Activated naive CD8-positive, alpha-beta T cell treated with anti-CD3 and anti-CD28 coated beads, Interleukin-2, amount 50 U/mL, for 24 hours (primary cell): ENCODE data around the gene TMEM131L.
"Not testable (repeated sequence)": the region's sequence is repeated elsewhere in the genome, so short reads cannot be mapped to it uniquely, and the experiment has no call there.

ENCODE experiments used
- ATAC-seq: fragments of 150-1000 bp; cut with Tn5 transposase; one replicate; pipeline ENCODE4 v1.10.0; 2021
- DNase-seq: peaks from one replicate; pipeline ENCODE4 v3.0.0; 2021
- H3K27ac Mint-ChIP-seq: one replicate; pipeline ENCODE4 v1.8.0; 2021; ENCODE audit warnings: mild to moderate bottlenecking, mixed read lengths
- H3K27me3 Mint-ChIP-seq: one replicate; pipeline ENCODE4 v1.8.0; 2021; ENCODE audit warnings: mixed read lengths
- H3K36me3 Mint-ChIP-seq: one replicate; pipeline ENCODE4 v1.8.0; 2021; ENCODE audit warnings: low read depth, mixed read lengths
- H3K4me1 Mint-ChIP-seq: one replicate; pipeline ENCODE4 v1.8.0; 2021; ENCODE audit warnings: mixed read lengths
- H3K4me3 Mint-ChIP-seq: one replicate; pipeline ENCODE4 v1.8.0; 2021; ENCODE audit warnings: mild to moderate bottlenecking, moderate library complexity, mixed read lengths
- H3K9me3 Mint-ChIP-seq: one replicate; pipeline ENCODE4 v1.8.0; 2021; ENCODE audit warnings: mixed read lengths

TMEM131L gene, protein sequence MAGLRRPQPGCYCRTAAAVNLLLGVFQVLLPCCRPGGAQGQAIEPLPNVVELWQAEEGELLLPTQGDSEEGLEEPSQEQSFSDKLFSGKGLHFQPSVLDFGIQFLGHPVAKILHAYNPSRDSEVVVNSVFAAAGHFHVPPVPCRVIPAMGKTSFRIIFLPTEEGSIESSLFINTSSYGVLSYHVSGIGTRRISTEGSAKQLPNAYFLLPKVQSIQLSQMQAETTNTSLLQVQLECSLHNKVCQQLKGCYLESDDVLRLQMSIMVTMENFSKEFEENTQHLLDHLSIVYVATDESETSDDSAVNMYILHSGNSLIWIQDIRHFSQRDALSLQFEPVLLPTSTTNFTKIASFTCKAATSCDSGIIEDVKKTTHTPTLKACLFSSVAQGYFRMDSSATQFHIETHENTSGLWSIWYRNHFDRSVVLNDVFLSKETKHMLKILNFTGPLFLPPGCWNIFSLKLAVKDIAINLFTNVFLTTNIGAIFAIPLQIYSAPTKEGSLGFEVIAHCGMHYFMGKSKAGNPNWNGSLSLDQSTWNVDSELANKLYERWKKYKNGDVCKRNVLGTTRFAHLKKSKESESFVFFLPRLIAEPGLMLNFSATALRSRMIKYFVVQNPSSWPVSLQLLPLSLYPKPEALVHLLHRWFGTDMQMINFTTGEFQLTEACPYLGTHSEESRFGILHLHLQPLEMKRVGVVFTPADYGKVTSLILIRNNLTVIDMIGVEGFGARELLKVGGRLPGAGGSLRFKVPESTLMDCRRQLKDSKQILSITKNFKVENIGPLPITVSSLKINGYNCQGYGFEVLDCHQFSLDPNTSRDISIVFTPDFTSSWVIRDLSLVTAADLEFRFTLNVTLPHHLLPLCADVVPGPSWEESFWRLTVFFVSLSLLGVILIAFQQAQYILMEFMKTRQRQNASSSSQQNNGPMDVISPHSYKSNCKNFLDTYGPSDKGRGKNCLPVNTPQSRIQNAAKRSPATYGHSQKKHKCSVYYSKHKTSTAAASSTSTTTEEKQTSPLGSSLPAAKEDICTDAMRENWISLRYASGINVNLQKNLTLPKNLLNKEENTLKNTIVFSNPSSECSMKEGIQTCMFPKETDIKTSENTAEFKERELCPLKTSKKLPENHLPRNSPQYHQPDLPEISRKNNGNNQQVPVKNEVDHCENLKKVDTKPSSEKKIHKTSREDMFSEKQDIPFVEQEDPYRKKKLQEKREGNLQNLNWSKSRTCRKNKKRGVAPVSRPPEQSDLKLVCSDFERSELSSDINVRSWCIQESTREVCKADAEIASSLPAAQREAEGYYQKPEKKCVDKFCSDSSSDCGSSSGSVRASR (N-terminal part only)

DNA sequence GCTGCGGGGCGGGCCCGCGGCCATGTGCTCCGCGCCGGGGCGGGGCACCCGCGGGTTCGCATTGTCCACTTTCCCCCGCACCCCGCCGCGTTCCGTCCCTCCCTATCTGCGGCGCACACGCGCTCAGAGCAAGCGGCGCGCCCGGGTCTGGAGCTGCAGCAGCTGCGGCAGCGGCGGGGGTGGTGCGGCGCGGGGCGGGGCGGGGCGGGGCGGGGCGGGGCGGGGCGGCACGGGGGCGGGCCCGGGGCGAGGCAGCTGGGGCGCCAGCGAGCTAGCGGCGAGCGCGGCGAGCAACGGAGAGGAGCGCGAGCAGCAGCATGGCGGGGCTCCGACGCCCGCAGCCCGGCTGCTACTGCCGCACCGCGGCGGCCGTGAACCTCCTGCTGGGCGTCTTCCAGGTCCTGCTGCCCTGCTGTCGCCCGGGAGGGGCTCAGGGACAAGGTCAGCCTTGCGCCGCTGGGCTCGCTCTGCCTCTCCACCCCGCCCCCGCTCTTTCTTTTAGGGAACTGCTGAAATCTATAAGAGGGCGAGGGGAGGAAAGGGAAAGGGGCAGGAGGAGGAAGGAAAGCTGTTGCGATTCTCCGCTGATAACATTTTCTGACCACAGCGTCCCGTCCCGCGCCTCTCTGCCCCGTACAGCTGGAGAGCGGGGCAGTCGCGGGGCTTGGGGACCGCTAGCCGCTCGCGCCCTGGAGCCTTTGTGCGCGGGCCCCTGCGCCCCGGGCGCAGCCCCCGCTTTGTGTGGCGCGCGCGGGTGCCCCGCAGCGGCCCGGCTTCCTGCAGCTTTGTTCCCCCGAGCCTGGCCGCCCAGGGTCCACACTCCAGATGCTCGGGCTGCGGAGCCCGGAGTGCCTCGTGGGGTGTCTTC, at the start of gene TMEM131L:
TSS of gene TMEM131L (plus strand) at position 280 of the 868 bp plus-strand sequence. CDS start at position 318, 38 bp downstream.
- no peaks in the 10 kb centered on the region for H3K9me3 Mint-ChIP-seq
- peak within 1 kb of the TSS; percentile 88 for H3K4me3 Mint-ChIP-seq
- peaks cover 30% of the 10 kb centered on the region for H3K36me3 Mint-ChIP-seq
- H3K4me1 Mint-ChIP-seq: peaks cover 55% of the 10 kb centered on the region
- ATAC-seq (peak; percentile 72), DNase-seq (peak; percentile 67)
- H3K27ac Mint-ChIP-seq: peak within 1 kb of the TSS; percentile 91
- H3K27me3 Mint-ChIP-seq: no peaks in the 10 kb centered on the region

DNA sequence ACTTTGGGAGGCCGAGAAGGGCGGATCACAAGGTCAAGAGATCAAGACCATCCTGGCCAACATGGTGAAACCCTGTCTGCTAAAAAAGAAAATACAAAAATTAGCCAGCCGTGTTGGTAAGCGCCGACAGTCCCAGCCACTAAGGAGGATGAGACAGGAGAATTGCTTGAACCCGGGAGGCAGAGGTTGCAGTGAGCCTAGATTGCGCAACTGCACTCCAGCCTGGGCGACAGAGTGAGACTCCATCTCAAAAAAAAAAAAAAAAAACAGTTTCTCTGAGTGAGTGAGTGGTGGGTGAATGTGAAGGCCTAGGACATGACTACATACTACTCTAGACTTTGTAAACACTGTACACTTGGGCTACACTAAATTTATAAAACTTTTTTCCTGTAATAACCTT, 49.7 kb upstream of the TMEM131L start:
- ATAC-seq, DNase-seq, H3K36me3 Mint-ChIP-seq, H3K27ac Mint-ChIP-seq, H3K9me3 Mint-ChIP-seq, H3K27me3 Mint-ChIP-seq, H3K4me1 Mint-ChIP-seq, H3K4me3 Mint-ChIP-seq: not testable (repeated sequence)

DNA sequence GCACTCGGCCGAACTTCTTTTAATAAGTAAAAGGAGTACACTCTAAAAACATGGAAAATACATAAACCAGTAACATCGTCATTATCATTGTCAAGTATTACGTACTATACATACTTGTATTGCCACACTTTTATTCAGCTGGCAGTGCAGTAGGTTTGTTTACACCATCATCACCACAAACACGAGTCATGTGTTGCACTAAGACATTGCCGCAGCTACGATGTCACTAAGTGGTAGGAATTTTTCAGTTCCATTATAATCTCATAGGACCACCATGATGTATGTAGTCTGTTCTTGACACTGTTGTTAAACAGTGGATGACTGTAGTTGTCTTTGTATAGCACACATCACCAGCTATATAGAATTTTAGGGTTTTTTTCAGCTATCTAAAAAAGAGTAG, 48.0 kb upstream of the TMEM131L start:
- Mint-ChIP-seq H3K27ac (no peak overlapping the region), H3K4me3 (no peak overlapping the region)

DNA sequence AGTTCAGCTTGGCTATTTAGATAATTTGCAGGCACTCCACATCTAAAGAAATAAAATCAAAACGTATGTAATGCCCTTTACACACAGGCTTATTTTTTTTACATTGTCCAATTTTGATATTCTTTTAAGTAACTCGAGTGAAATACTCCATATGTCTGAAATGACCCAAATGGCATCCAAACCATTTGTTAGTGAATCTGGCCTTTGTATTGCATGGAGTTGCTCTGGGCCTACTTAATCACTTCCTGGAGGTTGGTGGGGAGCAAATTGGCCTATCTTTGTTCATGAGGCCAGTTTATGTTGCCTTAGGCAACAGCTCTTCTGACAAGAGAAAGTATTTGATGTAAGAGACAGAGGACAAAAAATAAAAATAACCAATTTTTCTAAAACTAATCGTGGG, 47.6 kb upstream of the TMEM131L start:
- DNase-seq (no peak), ATAC-seq (no peak)
- no peak overlapping the region for H3K27ac Mint-ChIP-seq
- H3K36me3 Mint-ChIP-seq: peaks cover 3% of the 10 kb centered on the region
- no peaks in the 10 kb centered on the region for H3K9me3 Mint-ChIP-seq
- H3K4me3 Mint-ChIP-seq: no peak overlapping the region
- H3K4me1 Mint-ChIP-seq: peaks cover 20% of the 10 kb centered on the region
- H3K27me3 Mint-ChIP-seq: no peaks in the 10 kb centered on the region

More for the DNA sequence above, 48.0 kb upstream of the TMEM131L start:
- Mint-ChIP-seq H3K4me1 (peaks cover 20% of the 10 kb centered on the region), H3K36me3 (peaks cover 3% of the 10 kb centered on the region), H3K27me3 (no peaks in the 10 kb centered on the region), H3K9me3 (no peaks in the 10 kb centered on the region)
- DNase-seq (no peak), ATAC-seq (no peak)

DNA sequence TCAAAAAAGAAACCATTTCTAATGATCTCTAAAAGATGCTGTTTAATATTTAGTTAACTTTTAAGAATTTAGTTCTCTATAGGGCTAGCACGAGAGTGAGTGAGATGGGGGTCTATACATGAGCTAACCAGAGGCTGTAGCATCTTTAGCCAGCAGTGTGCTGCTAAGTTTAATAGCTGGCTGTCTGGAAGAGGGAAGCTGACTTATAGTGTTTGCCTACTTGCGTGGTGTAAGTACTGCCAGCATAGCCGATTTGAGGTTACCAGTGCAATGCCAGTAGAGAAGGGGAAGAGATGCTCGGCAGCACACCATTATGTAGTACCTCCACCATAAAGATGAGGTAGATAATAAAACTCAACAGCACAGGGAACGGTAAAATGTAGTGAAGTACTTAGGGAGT, 47.1 kb upstream of the TMEM131L start:
- peaks cover 20% of the 10 kb centered on the region for H3K4me1 Mint-ChIP-seq
- no peak overlapping the region for H3K4me3 Mint-ChIP-seq
- no peaks in the 10 kb centered on the region for H3K27me3 Mint-ChIP-seq
- H3K36me3 Mint-ChIP-seq: peaks cover 3% of the 10 kb centered on the region
- no peak overlapping the region for H3K27ac Mint-ChIP-seq
- H3K9me3 Mint-ChIP-seq: no peaks in the 10 kb centered on the region
- DNase-seq (no peak), ATAC-seq (no peak)

DNA sequence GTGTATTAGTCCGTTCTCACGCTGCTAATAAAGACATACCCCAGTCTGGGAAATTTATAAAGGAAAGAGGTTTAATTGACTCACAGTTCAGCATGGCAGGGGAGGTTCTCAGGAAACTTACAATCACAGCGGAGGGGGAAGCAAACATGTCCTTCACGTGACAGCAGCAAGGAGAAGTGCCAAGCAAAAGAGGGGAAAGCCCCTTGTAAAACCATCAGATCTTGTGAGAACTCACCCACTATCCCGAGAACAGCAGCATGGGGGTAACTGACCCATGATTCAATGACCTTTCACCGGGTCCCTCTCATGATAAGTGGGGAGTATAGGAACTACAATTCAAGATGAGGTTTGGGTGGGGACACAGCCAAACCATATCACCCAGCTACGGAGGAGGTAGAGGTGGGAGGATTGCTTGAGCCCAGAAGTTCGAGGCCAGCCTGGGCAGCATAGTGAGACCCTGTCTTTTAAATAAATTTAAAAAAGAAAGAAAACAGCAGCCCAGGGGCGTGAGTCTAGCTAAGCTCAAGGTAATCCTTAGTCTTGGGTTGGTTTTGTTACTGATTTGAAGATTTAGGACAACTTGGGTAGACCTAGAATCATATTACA, 46.4 kb upstream of the TMEM131L start:
- H3K4me3 Mint-ChIP-seq: no peak overlapping the region
- H3K36me3 Mint-ChIP-seq: peaks cover 3% of the 10 kb centered on the region
- no peaks in the 10 kb centered on the region for H3K9me3 Mint-ChIP-seq
- peaks cover 20% of the 10 kb centered on the region for H3K4me1 Mint-ChIP-seq
- H3K27ac Mint-ChIP-seq: no peak overlapping the region
- DNase-seq: no peak
- ATAC-seq: peak; percentile 7
- H3K27me3 Mint-ChIP-seq: no peaks in the 10 kb centered on the region

DNA sequence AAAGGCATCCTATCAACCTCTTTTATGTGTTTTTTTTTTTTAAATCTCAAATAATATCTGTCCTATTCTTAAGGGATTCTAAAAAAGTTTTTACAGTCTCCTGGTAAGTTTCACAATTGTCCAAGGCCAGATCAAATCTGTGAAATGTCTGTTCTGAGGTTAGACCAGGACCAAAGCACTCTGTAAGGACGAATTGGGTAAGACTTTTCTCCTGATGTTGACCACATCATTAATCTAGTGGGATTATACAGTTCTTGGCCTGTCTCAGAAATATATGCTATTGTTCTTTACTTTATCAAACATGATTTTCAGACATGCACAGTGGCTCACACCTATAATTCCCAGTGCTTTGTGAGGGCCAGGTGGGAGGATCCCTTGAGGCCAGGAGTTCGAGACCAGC, 45.8 kb upstream of the TMEM131L start:
- DNase-seq (no peak), ATAC-seq (no peak)
- no peaks in the 10 kb centered on the region for H3K9me3 Mint-ChIP-seq
- H3K27me3 Mint-ChIP-seq: no peaks in the 10 kb centered on the region
- H3K27ac Mint-ChIP-seq: no peak overlapping the region
- H3K4me1 Mint-ChIP-seq: peaks cover 20% of the 10 kb centered on the region
- peaks cover 3% of the 10 kb centered on the region for H3K36me3 Mint-ChIP-seq
- H3K4me3 Mint-ChIP-seq: no peak overlapping the region

DNA sequence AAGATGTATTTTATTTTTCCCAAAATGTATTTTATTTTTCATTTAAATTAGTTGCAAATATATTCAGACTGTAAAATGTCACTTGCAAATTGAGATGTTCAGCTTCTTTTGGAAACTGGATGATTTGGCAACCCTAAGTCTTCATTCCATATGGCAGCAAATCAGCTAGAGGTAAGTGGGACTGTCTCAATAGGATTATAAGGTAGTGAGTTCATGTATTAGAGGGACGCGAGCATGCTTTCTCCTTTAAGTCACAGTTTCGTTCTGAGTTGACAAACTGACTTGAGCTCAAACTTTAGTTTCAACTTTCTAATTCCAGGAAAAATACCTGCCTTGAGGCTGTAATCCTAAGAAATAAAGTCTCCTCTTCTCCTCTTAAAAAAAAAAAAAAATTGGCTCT, 44.2 kb upstream of the TMEM131L start:
- H3K9me3 Mint-ChIP-seq: no peaks in the 10 kb centered on the region
- no peaks in the 10 kb centered on the region for H3K27me3 Mint-ChIP-seq
- no peak overlapping the region for H3K4me3 Mint-ChIP-seq
- no peak overlapping the region for H3K27ac Mint-ChIP-seq
- no peaks in the 10 kb centered on the region for H3K36me3 Mint-ChIP-seq
- DNase-seq (no peak), ATAC-seq (peak; percentile 78)
- H3K4me1 Mint-ChIP-seq: peaks cover 30% of the 10 kb centered on the region

DNA sequence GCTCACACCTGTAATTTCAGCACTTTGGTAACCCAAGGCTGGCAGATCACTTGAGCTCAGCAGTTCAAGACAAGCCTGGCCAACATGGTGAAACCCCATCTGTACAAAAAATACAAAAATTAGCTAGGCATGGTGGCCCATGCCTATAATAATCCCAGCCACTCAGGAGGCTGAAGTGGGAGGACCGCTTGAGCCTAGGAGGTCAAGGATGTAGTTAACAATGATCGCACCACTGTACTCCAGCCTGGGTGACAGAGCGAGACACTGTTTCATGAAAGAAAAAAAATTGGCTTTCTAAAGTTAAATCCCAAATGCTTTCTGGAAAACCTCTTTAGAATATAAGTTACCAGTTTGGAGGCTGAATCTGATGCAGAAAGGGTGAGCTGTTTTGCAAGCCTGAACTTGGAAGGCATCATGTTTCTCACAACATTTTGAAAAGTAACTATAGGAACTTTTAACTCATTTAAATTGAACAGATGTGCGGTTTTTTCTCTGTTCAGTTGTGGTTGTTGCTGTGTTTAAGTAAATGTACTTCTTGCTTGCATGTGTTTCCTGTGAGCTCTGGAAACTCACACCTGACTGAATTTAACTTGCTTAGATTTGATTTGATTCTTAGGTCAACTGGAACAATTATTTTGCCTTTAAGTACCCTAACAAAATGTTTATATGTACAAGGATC, 39.8 kb upstream of the TMEM131L start:
- Mint-ChIP-seq H3K36me3 (no peaks in the 10 kb centered on the region), H3K4me3 (no peak overlapping the region), H3K9me3 (no peaks in the 10 kb centered on the region), H3K27ac (no peak overlapping the region), H3K4me1 (peaks cover 56% of the 10 kb centered on the region), H3K27me3 (no peaks in the 10 kb centered on the region)
- DNase-seq (no peak), ATAC-seq (peak; percentile 35)

DNA sequence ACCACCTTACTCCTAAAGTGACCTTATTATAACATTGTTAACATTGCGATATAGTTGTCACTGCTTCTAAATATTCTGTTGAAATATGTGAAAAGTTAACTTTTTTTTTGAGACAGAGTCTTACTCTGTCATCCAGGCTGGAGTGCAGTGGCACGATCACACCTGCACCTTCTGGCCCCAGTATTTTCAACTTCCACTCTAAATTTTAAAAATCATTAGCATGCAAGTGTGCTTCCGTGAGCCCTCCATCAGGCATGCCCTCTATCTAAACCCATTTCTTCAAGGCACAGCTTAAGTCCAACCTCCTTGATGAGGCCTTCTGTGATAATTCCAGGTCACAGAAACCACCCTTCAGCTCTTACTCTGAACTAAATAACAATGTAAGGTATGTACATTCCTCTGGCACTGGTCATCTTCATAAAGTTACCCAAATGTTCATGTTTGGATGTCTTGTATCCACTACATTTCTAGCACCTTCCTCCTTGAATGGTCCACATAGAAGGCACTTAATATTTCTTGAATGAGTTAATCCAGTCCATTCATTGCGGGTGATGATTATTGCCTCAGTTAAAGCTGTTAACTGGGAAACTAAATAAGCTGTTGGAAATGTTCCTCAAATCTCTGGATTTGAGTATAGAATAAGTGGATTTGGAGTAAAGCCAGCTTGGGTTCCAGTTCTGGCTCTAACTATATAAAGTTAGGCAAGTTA, 38.6 kb upstream of the TMEM131L start:
- peaks cover 53% of the 10 kb centered on the region for H3K4me1 Mint-ChIP-seq
- ATAC-seq (no peak), DNase-seq (no peak)
- H3K36me3 Mint-ChIP-seq: no peaks in the 10 kb centered on the region
- no peaks in the 10 kb centered on the region for H3K9me3 Mint-ChIP-seq
- no peak overlapping the region for H3K4me3 Mint-ChIP-seq
- H3K27ac Mint-ChIP-seq: no peak overlapping the region
- no peaks in the 10 kb centered on the region for H3K27me3 Mint-ChIP-seq

DNA sequence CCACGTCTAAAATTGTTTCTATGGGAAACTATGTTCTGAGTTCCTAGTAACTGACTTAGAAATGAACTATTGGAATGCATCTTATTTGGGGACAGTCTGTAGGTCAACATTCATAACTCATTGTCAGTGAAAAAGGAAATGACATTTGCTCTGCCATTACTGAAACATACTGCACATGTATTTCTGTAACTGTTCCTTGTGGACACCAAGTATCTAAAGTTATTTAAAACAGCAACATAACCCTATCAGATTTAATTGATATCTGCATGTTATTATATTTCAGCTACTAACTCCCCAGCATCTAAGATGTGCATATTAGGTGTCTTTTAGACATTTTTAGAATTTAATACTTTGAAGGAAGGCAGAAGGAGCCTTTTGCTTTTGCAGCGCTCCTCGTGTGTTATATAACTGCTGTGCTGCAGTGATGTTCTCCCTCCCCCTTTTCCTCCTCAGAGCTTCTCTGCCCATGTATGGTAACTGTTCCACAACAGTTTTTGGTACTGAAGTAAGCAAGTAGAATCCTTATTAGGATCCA, 37.2 kb upstream of the TMEM131L start:
- Mint-ChIP-seq H3K36me3 (no peaks in the 10 kb centered on the region), H3K9me3 (no peaks in the 10 kb centered on the region), H3K4me3 (no peak overlapping the region), H3K27me3 (no peaks in the 10 kb centered on the region), H3K4me1 (peaks cover 61% of the 10 kb centered on the region), H3K27ac (no peak overlapping the region)
- ATAC-seq (no peak), DNase-seq (no peak)
